Femur (tissue), 1 donor: ENCODE results near the gene MMP11.
A peak's percentile ranks its signal among the peaks of the same experiment; 100 is the strongest.
"Not testable (repeated sequence)": the region's sequence is repeated elsewhere in the genome, so short reads cannot be mapped to it uniquely, and the experiment has no call there.

Experiments used
- DNase-seq: peaks from one replicate; pipeline ENCODE4 v3.0.0-alpha.2; 2017

MMP11 gene

GRCh38 chr22:23772649-23773473 lies at the start of gene MMP11:
Gene MMP11 (plus strand): TSS chr22:23772849. CDS start chr22:23772871, 22 bp downstream.
- peak; percentile 76 for DNase-seq

GRCh38 chr22:23728108-23728507 lies 44.5 kb upstream of the MMP11 start:
- DNase-seq, result not testable (repeated sequence)

GRCh38 chr22:23737696-23738095 lies 35.0 kb upstream of the MMP11 start:
- DNase-seq, result no peak

- DNase-seq, result no peak
These were observed 30.0 kb upstream of the MMP11 start for GRCh38 chr22:23742505-23743264.

GRCh38 chr22:23743303-23743705 lies 29.3 kb upstream of the MMP11 start:
- DNase-seq, result peak; percentile 90

- DNase-seq, result no peak
These were observed 28.6 kb upstream of the MMP11 start for GRCh38 chr22:23744001-23744400.

- DNase-seq, result no peak
These were observed 28.2 kb upstream of the MMP11 start for GRCh38 chr22:23744485-23744884.

GRCh38 chr22:23745791-23746190 lies 26.9 kb upstream of the MMP11 start:
- DNase-seq, result no peak

- peak; percentile 80 for DNase-seq
These were observed 22.8 kb upstream of the MMP11 start for GRCh38 chr22:23749841-23750301.

- no peak for DNase-seq
These were observed 22.3 kb upstream of the MMP11 start for GRCh38 chr22:23750367-23750713.

GRCh38 chr22:23750714-23751440 lies 21.8 kb upstream of the MMP11 start, which contains the start of gene ZNF70:
Gene ZNF70 (minus strand): TSS chr22:23751112. CDS start chr22:23745140, 5,972 bp downstream.
- peak; percentile 91 for DNase-seq

- DNase-seq, result no peak
These were observed 21.1 kb upstream of the MMP11 start for GRCh38 chr22:23751441-23751996.

GRCh38 chr22:23752090-23752691 lies 20.5 kb upstream of the MMP11 start:
- DNase-seq, result peak; percentile 68

- DNase-seq, result no peak
These were observed 19.9 kb upstream of the MMP11 start for GRCh38 chr22:23752750-23753149.

- no peak for DNase-seq
These were observed 19.3 kb upstream of the MMP11 start for GRCh38 chr22:23753385-23753784.

- no peak for DNase-seq
These were observed 18.3 kb upstream of the MMP11 start, which contains the start of gene VPREB3 for GRCh38 chr22:23754220-23754919. Gene VPREB3 (minus strand): TSS chr22:23754425. CDS start chr22:23754363, 62 bp downstream.

- DNase-seq, result no peak
These were observed 17.5 kb upstream of the MMP11 start for GRCh38 chr22:23754980-23755636.

GRCh38 chr22:23755711-23756110 lies 16.9 kb upstream of the MMP11 start:
- DNase-seq, result no peak

GRCh38 chr22:23756891-23757290 lies 15.8 kb upstream of the MMP11 start:
- no peak for DNase-seq

- no peak for DNase-seq
These were observed 13.1 kb upstream of the MMP11 start for GRCh38 chr22:23759566-23759965.

- no peak for DNase-seq
These were observed 12.6 kb upstream of the MMP11 start for GRCh38 chr22:23760056-23760455.
